Stimulated activated CD4-positive, alpha-beta T cell treated with anti-CD3 and anti-CD28 coated beads, Interleukin-2, amount 100 ng/mL, for 24 hours (primary cell): ENCODE results near the gene ALPG.
"Not testable (repeated sequence)": the region's sequence is repeated elsewhere in the genome, so short reads cannot be mapped to it uniquely, and the experiment has no call there.

Experiments used
- DNase-seq, 2 donors: peaks; one replicate each; pipeline ENCODE4 v3.0.0-alpha.2; 2020

Gene ALPG

DNA sequence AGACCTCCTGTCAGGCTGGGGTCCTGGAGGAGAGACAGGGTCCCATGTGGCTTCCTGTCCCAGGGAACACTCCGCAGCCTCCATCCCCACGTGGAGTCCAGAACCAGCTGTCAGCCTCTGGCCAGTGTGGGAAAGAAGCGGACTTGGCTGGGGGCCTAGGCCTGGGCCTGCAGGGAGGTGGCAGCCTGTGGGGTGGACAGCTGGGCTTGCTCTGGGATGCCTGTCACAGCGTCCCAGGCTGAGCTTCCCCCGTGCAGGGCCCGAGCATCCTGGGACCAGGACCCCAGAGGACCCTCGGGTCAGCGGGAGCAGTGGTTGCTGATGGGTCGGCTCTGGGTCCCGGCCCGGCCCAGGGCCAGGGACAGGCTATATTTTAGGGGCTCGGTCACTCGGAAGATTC lies 35.8 kb downstream of the ALPG start:
- DNase-seq: not testable (repeated sequence)

DNA sequence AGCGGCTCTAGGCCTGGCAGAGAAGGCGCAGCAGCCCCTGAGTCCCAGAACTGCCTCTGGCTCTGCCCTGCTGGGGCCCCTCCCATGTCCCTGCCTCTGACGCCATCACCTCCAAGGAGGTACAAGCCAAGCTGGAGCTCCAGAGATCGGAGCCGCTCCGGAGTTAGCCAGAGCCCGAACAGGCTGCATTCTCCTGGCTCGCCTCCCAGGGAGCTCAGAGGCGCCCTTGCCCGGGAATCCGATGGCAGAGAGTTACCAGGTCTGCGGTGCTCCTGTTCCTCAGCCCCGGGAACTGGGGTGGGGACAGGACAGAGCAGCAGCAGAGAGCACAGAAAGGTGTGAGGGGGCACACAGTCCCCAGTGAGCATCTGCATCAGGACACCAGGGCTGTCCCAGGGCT lies 36.4 kb downstream of the ALPG start:
- not testable (repeated sequence) for DNase-seq

GRCh38 chr2:232443669-232444408 lies 37.2 kb downstream of the ALPG start:
- not testable (repeated sequence) for DNase-seq

DNA sequence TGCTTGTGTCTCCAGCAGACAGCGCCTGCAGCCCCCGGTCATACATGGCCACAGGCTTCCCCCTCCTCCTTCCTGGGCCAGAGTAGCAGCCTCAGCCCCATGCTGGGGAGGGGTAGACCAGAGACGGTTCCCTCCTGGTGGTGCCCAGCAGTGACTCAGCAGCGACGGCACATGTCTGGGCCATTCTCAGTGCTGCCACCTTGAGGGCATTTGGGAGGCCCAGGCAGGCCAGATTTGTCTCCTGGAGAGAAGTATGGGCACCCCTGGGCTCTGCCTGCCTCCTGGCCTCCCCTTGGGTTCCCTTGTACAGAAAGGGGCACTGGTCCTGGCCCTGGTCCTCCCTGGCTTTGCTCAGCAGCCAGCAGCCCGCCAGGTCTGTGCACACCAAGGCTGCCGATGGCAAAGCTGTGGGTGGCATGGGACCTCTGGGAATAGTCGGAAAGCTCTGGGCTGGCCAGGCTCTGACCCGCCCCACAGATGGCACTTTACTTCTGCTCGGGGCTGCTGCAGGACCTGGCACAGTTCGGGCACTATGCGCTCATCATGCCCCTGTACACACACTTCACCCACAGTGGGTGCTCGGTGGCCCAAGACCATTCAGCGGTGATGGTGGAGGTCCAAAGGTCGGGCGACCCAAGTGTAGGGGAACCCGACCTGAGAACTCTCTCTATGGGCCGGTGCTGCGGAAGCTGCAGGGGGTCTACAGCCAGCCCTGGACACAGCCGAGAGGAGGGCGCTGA lies 37.9 kb downstream of the ALPG start:
- peak; percentile 80 to 81 for DNase-seq

- DNase-seq: not testable (repeated sequence)
These were observed 38.7 kb downstream of the ALPG start for GRCh38 chr2:232445149-232445885.

GRCh38 chr2:232446266-232446777 lies 39.7 kb downstream of the ALPG start:
- DNase-seq: not testable (repeated sequence)

DNA sequence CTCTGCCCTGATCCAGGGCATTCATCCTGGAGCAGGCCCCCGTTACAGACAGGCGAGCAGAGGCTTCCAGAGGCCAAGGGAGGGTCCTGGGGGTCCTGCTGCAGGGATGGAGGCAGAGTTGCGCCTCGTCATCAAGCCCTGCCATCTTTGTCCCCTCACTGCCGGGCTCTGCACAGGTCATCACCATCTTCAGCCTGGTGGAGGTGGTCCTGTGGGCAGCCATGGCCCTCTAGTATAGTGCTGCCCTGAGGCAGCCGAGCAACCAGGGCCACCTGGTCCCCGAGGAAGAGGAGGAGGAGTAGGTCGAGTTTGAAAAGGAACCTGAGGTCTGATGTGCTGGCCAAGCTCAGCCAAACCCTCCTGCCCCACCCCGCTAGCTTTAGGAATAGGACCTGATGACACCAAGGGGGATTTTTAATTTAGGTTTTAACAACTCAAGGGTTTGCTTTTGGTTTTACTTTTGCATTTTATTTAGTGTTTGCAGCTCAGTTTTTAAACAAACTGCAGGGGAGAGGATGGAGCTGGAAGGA lies 40.5 kb downstream of the ALPG start:
- DNase-seq: no peak

- no peak for DNase-seq
These were observed 41.1 kb downstream of the ALPG start for GRCh38 chr2:232447638-232448303.

- no peak for DNase-seq
These were observed 41.7 kb downstream of the ALPG start for GRCh38 chr2:232448304-232448690.

DNA sequence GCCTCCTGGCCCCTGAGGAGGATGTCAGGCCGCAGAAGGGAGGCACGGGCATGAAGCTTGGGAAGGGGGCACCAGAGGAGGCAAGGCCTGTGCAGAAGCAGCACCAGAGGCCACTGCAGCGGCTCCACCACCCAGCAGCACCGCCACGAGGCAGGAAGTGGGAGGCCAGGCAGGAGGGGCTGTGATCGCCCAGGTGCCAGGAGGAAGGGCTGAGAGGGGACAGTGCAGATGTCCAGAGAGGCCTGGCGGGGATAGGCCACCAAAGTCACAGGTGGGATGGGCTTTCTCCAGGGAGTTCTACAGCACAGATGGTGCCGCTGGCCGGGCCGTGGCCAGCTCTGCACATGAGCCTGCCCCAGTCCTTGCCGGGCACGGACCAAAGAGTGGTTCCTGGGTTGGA lies 43.3 kb downstream of the ALPG start:
- DNase-seq: no peak

DNA sequence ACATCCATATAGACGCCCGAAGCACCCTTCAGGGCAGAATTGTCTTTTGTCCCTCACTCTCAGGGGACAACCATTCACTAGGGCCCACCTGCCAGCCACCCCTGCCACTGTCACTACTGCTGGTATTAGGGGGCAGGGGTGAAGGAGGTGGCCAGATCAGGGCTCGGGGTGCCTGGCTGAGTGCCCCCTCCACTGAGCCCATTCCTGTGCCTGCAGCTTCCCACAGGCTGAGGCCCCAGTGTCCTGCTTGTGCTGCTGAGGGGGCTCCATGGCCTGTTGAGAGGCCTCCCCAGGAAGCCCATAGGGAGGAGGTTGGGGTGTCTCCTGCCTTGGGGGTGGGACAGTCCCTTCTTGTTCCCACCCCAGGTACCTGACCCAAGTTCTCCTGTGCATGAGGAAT lies 45.0 kb downstream of the ALPG start:
- not testable (repeated sequence) for DNase-seq

DNA sequence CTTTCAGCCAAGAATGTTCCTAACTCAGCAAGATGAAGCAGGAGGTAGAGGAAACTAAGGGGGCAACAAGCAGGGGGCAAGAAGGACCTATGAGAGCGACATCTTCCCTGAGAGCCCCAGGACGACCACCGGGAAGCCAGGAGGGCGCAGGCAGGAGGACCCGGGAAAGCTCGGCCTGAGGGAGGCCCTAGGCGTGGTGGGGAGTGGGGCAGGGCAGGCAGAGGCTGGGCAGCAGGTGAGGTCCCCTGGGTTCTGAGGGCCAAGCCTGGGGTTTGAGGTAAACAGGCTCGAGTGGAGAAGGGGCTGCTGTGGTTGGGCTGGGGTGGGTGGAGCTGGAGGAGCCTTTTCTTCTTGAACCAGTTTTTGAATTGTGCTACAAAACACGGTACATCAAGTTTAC lies 48.0 kb downstream of the ALPG start:
- no peak for DNase-seq

DNA sequence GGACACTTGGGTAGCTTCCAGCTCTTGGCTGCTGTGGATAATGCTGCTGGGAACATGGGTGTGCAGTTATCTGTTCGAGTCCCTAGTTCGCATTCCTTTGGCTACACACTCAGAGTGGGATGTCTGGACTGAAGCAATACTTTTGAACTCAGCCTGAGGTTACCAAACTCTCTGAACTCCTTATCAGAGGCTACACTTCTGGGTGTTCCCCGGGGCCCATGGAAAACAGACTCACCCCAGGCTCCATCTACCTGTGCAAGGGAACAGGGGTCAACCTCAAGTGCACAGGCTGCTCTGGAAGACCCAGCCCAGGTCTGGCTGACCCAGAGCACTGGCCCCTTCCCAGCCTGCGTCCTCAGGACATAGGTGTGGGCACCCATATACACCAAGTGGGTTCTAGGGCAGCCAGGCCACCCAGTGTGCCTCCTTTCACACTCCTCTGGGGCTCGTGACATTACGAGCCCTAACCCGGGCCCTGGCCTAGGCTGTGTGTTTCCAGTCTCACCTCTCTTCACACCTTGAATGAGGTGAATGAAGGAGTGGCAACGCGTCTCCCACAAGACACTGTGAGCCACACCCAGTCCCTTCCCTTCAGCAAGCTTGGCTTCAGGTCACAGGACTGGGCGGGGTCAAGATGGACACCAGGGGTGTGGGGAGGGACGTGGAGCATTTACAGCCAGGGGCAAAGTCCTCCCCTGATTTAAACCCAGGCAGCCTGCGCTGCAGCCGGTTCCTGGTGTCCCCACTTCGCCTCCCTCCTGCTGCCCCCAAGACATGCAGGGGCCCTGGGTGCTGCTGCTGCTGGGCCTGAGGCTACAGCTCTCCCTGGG lies 49.0 kb downstream of the ALPG start, which contains the start of gene ALPI:
Gene ALPI, plus strand, starts transcription at position 728 of the 830 bp plus-strand sequence. Its CDS starts 47 bp downstream, at position 775.
- no peak for DNase-seq

DNA sequence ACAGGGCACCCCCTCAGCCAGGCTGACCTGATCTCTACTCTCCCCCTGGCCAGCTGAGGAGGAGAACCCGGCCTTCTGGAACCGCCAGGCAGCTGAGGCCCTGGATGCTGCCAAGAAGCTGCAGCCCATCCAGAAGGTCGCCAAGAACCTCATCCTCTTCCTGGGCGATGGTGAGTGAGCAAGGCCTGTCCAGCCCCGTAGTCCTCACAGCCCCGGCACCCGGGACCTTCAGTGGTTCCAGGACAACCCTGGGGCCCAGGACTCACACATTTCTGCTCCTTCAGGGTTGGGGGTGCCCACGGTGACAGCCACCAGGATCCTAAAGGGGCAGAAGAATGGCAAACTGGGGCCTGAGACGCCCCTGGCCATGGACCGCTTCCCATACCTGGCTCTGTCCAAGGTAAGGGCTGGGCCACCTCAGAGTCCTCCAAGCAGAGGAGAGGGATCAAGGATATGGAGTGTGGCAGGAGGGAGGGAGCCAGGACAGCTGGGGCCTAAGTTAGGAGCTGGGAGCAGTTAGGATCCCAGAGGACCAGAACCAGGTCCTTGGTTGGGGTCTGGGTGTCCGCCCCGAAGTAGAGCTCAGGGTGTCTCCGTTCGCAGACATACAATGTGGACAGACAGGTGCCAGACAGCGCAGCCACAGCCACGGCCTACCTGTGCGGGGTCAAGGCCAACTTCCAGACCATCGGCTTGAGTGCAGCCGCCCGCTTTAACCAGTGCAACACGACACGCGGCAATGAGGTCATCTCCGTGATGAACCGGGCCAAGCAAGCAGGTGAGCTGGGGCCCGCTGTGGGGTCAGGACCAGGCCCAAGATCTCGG lies 49.9 kb downstream of the ALPG start:
- DNase-seq: no peak

DNA sequence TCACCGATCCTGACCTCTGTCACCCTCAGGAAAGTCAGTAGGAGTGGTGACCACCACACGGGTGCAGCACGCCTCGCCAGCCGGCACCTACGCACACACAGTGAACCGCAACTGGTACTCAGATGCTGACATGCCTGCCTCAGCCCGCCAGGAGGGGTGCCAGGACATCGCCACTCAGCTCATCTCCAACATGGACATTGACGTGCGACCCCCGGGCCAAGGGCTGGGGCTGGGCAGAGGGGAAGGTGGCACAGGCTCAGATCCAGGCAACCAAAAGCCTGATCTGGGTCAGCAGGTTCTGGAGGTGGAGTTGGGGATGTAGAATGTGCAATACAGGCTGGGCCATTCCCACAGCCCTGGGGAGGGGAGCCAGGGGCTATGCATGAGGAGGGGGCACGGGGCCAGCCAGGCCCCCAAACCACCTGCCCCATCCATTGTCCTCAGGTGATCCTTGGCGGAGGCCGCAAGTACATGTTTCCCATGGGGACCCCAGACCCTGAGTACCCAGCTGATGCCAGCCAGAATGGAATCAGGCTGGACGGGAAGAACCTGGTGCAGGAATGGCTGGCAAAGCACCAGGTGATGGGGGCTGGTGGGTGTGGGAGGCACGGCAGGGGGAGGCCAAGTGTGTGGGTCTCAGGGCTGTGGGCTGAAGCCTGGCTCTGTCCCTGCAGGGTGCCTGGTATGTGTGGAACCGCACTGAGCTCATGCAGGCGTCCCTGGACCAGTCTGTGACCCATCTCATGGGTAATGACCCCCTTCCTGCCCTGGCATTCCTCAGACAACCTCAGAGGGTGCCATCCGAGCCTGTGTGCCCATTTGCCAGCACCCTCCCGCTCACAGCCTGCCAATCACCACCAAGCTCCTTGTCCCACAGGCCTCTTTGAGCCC lies 50.7 kb downstream of the ALPG start:
- no peak for DNase-seq

DNA sequence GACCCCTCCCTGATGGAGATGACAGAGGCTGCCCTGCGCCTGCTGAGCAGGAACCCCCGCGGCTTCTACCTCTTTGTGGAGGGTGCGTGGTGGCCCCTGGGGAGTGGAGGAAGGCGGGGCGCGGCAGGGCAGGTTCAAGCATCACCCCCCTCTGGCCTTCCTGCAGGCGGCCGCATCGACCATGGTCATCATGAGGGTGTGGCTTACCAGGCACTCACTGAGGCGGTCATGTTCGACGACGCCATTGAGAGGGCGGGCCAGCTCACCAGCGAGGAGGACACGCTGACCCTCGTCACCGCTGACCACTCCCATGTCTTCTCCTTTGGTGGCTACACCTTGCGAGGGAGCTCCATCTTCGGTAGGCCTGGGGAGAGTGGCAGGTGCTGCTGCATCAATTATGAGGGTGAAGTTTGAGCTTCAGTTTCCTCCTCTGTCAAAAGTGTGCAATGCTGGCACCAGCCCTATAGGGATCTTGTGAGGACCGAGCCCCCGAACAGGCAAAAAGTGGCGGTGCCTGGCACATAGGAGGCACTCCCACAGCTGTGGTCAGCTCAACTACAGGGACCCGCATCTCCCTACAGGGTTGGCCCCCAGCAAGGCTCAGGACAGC lies 51.5 kb downstream of the ALPG start:
- no peak for DNase-seq

- no peak for DNase-seq
These were observed 52.2 kb downstream of the ALPG start for GRCh38 chr2:232458661-232459418.

DNA sequence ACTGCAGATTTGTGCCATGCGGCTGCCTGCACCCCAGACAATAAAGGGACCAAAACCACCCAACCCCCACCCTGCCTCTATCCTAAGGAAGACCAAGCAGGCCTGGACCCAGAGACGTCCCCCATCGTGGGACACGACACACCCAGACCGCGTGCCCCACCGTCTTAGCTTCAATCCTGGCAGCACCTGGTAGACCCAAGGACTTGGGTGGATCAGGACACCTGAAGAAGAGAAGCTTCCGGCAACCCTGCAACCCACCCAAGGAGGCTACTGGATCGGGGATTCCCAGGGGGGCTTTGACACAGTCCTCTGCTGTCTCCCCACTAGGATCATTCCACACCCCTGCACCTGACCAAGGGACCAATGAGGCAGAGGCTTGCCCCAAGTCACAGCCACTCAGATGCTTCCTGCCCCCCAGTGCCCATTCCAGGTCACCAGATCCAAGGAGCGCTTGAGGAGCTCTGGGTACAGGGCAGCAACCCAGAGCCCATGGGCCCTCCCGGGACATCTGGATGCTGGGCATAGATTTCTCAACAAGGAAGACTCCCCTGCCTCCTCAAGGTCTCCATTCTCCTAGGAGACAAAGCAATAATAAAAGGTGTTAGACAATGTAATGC lies 52.9 kb downstream of the ALPG start:
- DNase-seq: no peak
